Measurements from ENCODE around the gene ANKRD36B.
"Not testable (repeated sequence)": the region's sequence is repeated elsewhere in the genome, so short reads cannot be mapped to it uniquely, and the experiment has no call there.

DNA sequence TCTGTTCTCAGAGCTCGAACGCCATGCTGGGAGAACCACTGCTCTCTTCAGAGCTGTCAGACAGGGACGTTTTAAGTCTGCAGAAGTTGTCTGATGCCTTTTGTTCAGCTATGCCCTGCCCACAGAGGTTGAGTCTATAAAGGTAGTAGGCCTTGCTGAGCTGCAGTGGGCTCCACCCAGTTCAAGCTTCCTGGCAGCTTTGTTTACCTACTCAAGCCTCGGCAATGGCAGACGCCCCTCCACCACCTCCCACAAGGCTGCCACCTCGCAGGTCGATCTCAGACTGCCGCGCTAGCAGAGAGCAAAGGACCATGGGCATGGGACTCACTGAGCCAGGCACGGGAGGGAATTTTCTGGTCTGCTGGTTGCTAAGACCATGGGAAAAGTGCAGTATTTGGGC is 11.9 kb upstream of the ANKRD36B start:
- TF ChIP-seq, protein P1, sequence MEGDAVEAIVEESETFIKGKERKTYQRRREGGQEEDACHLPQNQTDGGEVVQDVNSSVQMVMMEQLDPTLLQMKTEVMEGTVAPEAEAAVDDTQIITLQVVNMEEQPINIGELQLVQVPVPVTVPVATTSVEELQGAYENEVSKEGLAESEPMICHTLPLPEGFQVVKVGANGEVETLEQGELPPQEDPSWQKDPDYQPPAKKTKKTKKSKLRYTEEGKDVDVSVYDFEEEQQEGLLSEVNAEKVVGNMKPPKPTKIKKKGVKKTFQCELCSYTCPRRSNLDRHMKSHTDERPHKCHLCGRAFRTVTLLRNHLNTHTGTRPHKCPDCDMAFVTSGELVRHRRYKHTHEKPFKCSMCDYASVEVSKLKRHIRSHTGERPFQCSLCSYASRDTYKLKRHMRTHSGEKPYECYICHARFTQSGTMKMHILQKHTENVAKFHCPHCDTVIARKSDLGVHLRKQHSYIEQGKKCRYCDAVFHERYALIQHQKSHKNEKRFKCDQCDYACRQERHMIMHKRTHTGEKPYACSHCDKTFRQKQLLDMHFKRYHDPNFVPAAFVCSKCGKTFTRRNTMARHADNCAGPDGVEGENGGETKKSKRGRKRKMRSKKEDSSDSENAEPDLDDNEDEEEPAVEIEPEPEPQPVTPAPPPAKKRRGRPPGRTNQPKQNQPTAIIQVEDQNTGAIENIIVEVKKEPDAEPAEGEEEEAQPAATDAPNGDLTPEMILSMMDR (IDR thresholded peaks at IDR 0.05; ENCODE audit: borderline replicate concordance, extremely low read depth, low read length, poor library complexity, severe bottlenecking) = not testable (repeated sequence)
- TF ChIP-seq EZH2 (IDR thresholded peaks at IDR 0.05; ENCODE audit: borderline replicate concordance, low read depth, low read length, severe bottlenecking) = not testable (repeated sequence)

Data from DND-41 (cell line).